GM21576 (cell line): ENCODE data around the gene HIPK1.

Experiments used
- ATAC-seq: cut with Tn5 transposase; IDR thresholded peaks from one replicate; pipeline ENCODE4 v1.9.1; 2021; ENCODE audit warnings: mild to moderate bottlenecking, moderate library complexity; ENCODE audit not compliant: unreplicated experiment

The HIPK1 gene

GRCh38 chr1:113913312-113913668 is 15.8 kb upstream of the HIPK1 start:
- ATAC-seq: no peak

GRCh38 chr1:113913887-113914664 is 15.0 kb upstream of the HIPK1 start:
- ATAC-seq: no peak

- ATAC-seq: no peak
Measured at GRCh38 chr1:113916974-113917373, 12.2 kb upstream of the HIPK1 start.

- no peak for ATAC-seq
Measured at GRCh38 chr1:113917400-113918082, 11.6 kb upstream of the HIPK1 start.

GRCh38 chr1:113918243-113918642 is 10.9 kb upstream of the HIPK1 start:
- no peak for ATAC-seq

GRCh38 chr1:113922957-113923356 is 6.2 kb upstream of the HIPK1 start:
- no peak for ATAC-seq

- ATAC-seq: no peak
Measured at GRCh38 chr1:113924473-113924872, 4.7 kb upstream of the HIPK1 start.

- no peak for ATAC-seq
Measured at GRCh38 chr1:113928187-113928930, 765 bp upstream of the HIPK1 start.

- peak; percentile 37 for ATAC-seq
Measured at GRCh38 chr1:113929750-113930498, 800 bp downstream of the HIPK1 start.

GRCh38 chr1:113930499-113931161 is 1.5 kb downstream of the HIPK1 start:
- peak; percentile 36 for ATAC-seq

GRCh38 chr1:113931451-113931851 is 2.3 kb downstream of the HIPK1 start:
- ATAC-seq: no peak

GRCh38 chr1:113934006-113934405 is 4.9 kb downstream of the HIPK1 start:
- ATAC-seq: no peak

GRCh38 chr1:113934511-113935055 is 5.5 kb downstream of the HIPK1 start:
- no peak for ATAC-seq

GRCh38 chr1:113935176-113935575 is 6.1 kb downstream of the HIPK1 start:
- no peak for ATAC-seq

- no peak for ATAC-seq
Measured at GRCh38 chr1:113935970-113936369, 6.8 kb downstream of the HIPK1 start.

GRCh38 chr1:113937146-113937545 is 8.0 kb downstream of the HIPK1 start:
- no peak for ATAC-seq

GRCh38 chr1:113938192-113938591 is 9.1 kb downstream of the HIPK1 start:
- no peak for ATAC-seq

- ATAC-seq: peak; percentile 61
Measured at GRCh38 chr1:113940365-113941244, 11.5 kb downstream of the HIPK1 start.

GRCh38 chr1:113941245-113941559 is 12.1 kb downstream of the HIPK1 start:
- no peak for ATAC-seq
